ENCODE measurements around the gene RAX2.

RAX2 gene

GRCh38 chr19:3801412-3802096, 29.5 kb upstream of the RAX2 start:
- DNase-seq (ENCODE audit: low read depth), result peak; percentile 56

GRCh38 chr19:3800996-3801395, 29.0 kb upstream of the RAX2 start:
- no peak for DNase-seq (ENCODE audit: low read depth)

GRCh38 chr19:3798137-3798536, 26.1 kb upstream of the RAX2 start:
- DNase-seq (ENCODE audit: low read depth), result no peak

GRCh38 chr19:3796358-3796757, 24.3 kb upstream of the RAX2 start:
- no peak for DNase-seq (ENCODE audit: low read depth)

GRCh38 chr19:3793799-3794198, 21.8 kb upstream of the RAX2 start:
- DNase-seq (ENCODE audit: low read depth), result no peak

GRCh38 chr19:3792114-3792513, 20.1 kb upstream of the RAX2 start:
- no peak for DNase-seq (ENCODE audit: low read depth)

- DNase-seq (ENCODE audit: low read depth), result no peak
These were observed 18.9 kb upstream of the RAX2 start for GRCh38 chr19:3790941-3791340.

- no peak for DNase-seq (ENCODE audit: low read depth)
These were observed 18.2 kb upstream of the RAX2 start for GRCh38 chr19:3790209-3790734.

- no peak for DNase-seq (ENCODE audit: low read depth)
These were observed 17.2 kb upstream of the RAX2 start for GRCh38 chr19:3788996-3789778.

GRCh38 chr19:3785938-3786824, 14.2 kb upstream of the RAX2 start, which contains the start of gene MATK:
MATK (minus strand) TSS chr19:3786381; CDS start chr19:3785135, 1,246 bp downstream.
- peak; percentile 35 for DNase-seq (ENCODE audit: low read depth)

- DNase-seq (ENCODE audit: low read depth), result peak; percentile 44
These were observed 13.5 kb upstream of the RAX2 start for GRCh38 chr19:3785451-3785937.

GRCh38 chr19:3784607-3785450, 12.8 kb upstream of the RAX2 start:
- DNase-seq (ENCODE audit: low read depth), result no peak

GRCh38 chr19:3783660-3784584, 11.9 kb upstream of the RAX2 start:
- DNase-seq (ENCODE audit: low read depth), result peak; percentile 34

GRCh38 chr19:3782903-3783302, 10.9 kb upstream of the RAX2 start:
- no peak for DNase-seq (ENCODE audit: low read depth)

GRCh38 chr19:3782330-3782729, 10.3 kb upstream of the RAX2 start:
- DNase-seq (ENCODE audit: low read depth), result no peak

- no peak for DNase-seq (ENCODE audit: low read depth)
These were observed 9.6 kb upstream of the RAX2 start for GRCh38 chr19:3781603-3782002.

GRCh38 chr19:3780786-3781304, 8.8 kb upstream of the RAX2 start:
- no peak for DNase-seq (ENCODE audit: low read depth)

GRCh38 chr19:3778899-3779723, 7.1 kb upstream of the RAX2 start:
- DNase-seq (ENCODE audit: low read depth), result no peak

Measured in stimulated activated CD8-positive, alpha-beta memory T cell treated with anti-CD3 and anti-CD28 coated beads, Interleukin-4, amount 100 ng/mL, for 24 hours (primary cell).